ENCODE measurements around the gene ADAM19. TPM values are rescaled to one million over a fixed set of nuclear protein-coding genes. Genes with fewer than 3 reads are reported as not detected.

Gene ADAM19
- total RNA-seq, 1 experiment from 2014 or later = 45.6 TPM

DNA sequence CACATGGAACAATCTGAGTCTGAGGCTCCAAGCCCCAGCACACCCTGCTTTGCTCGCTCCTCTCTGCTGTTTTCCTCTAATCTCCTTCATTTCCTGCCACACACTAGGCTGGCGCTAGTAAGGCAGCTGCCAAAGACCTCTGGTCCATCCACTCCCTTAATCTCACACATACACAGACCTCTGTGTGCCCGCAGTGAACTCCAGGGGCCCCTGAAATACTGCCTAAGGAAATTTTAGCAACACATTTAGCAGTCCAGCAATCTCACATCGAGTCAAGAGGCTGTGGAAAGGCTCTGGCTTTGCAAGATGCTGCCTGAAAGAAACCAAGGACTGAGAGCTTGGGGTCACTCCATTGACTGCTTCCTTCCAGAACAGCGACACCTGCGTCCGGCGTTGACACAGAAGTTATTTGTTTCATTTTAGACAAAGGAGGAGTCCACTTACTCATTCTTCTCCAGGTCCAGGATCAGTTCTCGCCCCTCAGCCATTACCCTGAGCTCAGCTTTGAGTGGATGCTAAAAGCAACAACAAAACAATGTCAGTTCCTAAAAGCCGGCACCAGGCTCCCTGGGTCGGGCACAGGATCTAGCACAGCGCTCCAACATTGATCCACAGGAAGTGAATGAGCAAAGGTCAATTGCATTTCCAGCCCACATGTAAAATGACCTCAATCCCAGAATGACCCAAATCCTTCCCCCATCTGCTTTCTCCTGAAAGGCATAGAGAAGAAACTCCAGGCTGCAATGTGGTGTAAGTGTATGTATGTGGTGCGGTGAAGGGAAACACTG lies 11.5 kb downstream of the ADAM19 start:
- peak; percentile 64 for DNase-seq (ENCODE audit: low read depth)

DNA sequence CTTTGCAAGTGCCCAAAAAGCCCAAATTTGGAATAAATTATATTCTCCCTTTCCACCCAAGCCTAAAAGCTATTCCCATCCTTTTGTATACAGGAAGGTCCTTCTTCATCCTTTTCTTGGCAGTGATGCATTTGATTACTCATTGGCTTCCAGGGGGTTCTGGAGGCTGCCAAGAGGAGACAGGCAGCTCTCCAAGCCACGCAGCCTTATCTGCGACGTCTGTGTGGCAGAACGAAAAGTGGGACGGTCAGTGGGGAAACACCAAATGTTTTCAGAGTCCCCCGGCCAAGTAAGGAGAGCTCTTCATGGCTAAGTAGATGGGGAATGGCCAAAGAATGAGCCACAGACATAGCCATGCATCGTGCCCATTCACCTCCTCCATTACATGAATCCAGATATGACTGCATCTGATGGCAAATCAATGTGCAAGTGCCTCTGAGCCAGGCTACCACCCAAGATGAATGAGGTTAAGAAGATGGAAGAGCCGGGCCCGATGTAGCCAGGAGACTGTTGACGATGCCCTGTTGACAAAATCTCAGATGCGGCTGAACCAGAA lies 12.1 kb downstream of the ADAM19 start:
- DNase-seq (ENCODE audit: low read depth) = peak; percentile 82

DNA sequence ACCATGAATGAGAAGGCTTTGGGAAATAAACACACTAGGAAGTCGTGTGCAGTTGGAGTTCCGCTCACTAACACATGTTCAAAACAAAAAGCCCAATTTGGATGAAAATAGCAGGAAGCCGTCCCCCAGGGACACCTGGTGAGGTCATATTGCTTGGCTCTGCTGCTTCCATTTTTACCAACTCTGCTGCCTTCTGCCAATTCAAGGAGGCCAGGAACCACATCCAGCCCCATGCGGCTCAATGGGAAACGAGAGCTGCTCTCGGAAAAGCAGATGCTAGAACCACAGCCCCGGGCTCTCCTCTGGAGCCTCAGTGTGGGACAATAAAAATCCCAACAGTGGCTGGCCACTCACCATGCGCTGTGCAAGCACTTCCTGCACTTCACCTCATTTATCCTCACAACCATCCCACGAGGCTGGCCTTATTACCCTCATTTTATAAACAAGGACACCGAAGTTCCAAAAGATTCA lies 13.4 kb downstream of the ADAM19 start:
- no peak for DNase-seq (ENCODE audit: low read depth)

DNA sequence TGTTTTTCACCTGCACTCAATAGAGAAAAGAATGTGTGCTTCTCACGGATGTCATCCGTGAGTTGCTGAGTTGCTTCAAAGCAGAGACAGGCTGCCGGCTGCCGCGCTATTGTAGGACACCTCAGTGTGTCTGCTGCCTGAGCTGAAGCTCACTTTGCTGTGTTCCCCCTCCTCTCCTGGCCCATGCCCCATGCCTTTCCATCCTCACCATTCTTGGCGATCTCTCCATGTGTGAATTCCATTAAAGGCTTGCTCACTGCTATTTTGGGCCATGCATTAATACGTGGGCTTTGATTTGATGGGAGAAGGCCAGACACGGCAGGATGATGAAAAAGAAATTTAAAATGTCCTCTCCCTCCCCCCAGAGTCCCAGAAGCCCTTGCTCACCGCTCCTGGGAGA lies 14.5 kb downstream of the ADAM19 start:
- no peak for DNase-seq (ENCODE audit: low read depth)

DNA sequence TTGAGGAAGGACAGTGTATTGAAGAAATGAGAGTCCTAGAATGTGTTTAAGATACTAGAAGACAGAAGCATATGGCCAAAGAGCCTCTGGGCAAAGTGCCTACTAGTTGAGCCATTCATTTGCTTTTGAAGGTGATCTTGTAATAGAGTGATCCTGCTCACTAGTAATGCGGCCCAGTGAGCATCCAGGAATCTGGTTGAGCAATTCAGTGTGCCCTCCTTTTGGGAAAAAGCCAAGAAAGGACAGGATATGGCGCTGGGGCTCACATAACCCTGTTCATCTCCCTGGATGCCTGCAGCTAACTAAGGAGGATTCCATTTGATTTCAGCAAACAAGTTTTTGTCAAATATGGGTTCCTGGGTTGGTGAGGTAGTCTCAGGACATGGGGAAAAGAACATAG lies 16.3 kb downstream of the ADAM19 start:
- DNase-seq (ENCODE audit: low read depth) = peak; percentile 82

GRCh38 chr5:157558681-157559080 lies 16.9 kb downstream of the ADAM19 start:
- DNase-seq (ENCODE audit: low read depth) = no peak

DNA sequence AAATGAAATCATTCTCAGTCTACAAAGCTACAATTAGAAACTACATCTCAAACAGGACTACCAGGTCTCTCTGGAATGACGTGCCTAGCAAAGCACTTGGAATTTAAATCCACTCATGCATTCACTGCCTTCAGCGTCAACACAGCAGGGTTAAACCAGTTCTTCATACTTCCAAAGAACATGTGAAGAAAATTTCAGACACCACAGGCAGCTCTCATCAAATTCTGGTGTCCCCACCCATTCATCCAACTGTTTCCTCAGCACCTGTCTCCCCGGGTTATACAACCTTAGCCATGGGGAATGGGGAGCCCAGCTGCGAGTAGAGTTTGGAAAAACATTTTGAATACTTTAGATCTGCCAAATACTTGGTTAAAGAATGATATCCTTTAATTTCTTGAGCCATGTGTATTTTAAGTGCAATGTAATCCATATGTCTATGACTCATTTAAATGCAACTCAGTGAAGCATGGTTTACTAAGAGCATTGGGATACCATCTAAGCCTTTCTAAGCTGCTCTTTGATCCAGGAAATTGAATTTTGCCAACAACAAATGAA lies 17.5 kb downstream of the ADAM19 start:
- DNase-seq (ENCODE audit: low read depth) = peak; percentile 80

- DNase-seq (ENCODE audit: low read depth) = no peak
These were observed 18.8 kb downstream of the ADAM19 start for GRCh38 chr5:157556615-157557418.

DNA sequence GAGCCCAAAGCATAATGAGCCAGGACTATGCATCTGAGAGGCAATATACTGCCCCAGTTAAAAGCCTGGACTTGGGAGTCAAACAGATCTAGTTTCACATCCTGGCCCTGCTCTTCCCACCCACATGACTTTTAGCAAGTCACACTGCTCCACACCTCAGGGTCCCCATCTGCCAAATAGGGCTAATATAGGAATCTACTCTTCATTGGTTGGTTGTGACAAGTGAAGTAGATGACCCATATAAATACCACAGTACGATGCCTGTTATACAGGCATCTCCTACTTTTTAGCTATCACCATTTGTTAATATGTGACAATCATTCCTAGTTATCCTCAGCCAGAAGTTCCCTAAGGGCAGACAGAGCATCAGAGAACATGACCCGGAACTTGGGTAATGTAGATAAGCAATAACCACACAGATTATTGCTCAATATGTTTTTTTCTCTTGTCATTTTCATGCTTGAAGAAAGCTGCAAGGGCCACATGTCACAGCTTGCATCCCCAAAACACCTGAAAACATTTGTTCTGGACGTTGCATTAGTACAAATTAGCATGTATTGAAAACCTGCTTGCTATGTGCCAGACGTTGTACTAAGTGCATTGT lies 20.4 kb downstream of the ADAM19 start:
- DNase-seq (ENCODE audit: low read depth) = no peak

GRCh38 chr5:157554179-157555036 lies 21.2 kb downstream of the ADAM19 start:
- DNase-seq (ENCODE audit: low read depth) = no peak

DNA sequence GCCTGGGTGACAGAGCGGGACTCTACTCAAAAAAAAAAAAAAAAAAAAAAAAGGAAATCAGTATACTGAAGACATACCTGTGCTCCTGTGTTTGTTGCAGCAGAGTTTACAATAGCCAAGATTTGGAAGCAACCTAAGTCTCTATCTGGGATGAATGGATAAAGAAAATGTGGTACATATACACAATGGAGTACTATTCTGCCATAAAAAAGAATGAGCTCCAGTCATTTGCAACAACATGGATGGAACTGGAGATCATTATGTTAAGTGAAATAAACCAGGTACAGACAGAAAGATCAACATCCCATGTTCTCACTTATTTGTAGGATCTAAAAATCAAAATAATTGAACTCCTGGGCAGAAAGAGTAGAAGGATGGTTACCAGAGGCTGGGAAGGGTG lies 22.9 kb downstream of the ADAM19 start:
- no peak for DNase-seq (ENCODE audit: low read depth)

DNA sequence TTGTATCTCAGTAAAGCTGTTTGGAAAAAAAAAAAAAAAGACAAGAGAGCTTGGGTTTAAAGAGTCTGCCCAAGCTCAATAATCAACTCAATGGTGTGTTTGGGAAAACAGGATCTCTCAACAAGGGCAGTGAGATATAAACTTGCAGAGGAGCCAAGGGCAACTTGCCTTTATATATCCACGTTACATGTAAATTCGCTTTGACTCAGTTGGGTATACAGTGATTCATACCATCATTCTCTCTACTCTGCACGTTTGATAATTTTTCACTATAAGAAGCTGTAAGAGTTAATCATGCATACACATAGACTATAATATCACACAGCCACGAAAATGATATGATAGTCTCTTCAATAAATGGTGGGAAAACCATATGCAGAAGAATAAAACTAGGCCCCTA lies 24.9 kb downstream of the ADAM19 start:
- no peak for DNase-seq (ENCODE audit: low read depth)

DNA sequence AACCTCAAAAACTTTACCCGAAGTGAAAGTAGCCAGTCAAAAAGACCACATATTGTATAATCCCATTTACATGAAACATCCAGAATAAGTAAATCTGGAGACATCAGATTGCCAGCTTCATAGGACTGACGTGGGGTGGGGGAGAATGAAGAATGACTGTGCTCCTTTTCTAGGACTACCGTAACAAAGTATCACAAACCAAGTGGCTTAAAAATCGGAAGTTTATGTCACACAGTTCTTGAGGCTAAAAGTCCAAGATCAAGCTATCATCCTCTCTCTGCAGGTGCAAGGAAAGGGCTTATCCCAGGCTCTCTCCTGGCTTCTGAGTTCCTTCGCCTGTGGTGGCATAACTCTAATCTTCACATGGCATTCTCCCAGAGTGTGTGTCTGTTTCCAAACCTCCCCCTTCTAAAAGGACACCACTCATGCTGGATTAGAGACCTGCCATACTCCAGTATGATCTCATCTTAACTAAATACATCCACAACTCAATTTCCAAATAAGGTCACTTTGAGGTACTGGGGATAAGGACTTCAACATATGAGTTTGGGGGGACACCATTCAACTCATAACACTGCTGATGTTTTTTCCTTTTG lies 25.5 kb downstream of the ADAM19 start:
- peak; percentile 75 for DNase-seq (ENCODE audit: low read depth)

DNA sequence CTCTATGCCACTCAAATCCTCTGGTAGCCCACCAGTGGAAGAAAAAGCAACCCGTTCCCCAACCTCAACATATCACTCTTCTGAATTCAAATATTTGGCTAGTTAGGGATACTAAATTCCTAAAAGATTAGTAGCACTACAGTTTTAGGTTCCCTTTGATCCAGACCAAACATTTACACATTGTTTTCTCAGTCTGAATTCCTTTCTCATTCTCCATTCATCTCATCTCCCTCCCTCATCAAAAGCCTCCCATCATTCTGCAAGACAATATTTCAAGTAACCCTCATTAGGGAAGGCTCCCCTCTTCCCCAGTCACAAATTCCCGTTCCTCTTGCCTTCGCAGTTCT lies 26.3 kb downstream of the ADAM19 start:
- peak; percentile 51 for DNase-seq (ENCODE audit: low read depth)

DNA sequence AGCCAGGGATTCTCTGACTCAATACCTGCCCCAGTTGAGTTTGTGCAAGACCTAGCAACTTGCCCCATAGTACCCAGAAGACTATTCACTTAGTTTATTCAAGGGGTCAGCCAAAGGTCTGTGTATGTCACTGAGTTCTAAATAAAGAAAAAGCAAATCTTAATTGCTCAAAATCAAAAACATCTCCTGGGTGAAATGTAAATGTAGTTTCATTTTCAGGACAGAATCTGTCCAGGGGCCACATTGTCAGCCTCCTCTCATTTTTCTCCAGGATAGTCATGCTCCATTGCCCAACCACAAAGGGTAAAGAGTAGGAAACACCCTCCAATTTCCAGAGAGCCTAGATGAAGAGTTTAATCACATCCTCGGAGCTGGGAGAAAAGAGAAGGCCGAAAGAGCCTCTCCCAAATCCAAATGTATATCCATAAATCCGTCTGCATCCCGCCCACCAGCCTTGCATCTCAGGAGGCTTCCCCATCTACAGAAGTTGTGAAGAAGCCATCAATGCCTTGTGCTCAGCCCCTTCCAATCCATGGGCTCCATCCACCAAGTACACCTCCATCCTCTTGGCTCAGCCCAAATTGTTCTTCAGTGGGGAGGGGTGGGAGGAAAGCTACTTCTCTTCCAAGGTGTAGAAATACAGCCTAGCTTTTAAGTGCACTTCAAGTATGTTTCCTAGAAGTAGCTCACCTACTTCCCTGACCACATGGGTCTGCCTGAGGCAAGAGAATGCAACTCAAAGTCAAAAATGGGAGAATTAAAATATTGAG lies 26.9 kb downstream of the ADAM19 start:
- DNase-seq (ENCODE audit: low read depth) = peak; percentile 62

GRCh38 chr5:157547941-157548512 lies 27.5 kb downstream of the ADAM19 start:
- no peak for DNase-seq (ENCODE audit: low read depth)

DNA sequence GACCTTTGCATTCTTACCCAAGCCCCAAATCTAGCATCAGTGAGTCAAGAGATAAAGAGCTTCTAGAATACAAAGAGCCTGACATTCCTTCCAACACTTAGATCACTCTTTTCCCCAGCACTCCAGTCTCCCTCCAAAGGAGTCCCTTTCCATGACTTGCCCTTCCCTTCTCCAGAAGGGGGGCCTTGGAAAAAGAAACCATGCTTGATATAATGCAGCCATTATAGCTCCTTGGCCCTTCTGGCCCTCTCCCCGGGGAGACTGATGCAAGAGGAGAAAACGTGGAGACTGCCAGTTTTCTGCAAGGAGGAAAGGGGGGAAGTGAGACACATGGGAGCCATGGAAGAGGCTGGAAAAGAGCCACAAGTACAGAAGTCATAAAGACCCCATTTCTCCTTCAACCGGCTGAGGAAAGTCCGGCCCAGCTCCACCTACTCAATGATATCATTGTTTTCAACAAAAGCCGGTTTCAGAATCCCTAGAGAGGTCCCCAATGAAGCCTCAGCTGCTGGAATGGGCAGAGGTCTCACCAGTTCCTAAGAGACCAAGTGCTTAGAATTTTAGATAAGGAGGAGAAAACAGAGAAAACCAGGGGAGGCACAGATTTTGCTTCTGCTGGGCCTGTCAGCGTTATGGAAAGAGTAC lies 29.0 kb downstream of the ADAM19 start:
- no peak for DNase-seq (ENCODE audit: low read depth)

DNA sequence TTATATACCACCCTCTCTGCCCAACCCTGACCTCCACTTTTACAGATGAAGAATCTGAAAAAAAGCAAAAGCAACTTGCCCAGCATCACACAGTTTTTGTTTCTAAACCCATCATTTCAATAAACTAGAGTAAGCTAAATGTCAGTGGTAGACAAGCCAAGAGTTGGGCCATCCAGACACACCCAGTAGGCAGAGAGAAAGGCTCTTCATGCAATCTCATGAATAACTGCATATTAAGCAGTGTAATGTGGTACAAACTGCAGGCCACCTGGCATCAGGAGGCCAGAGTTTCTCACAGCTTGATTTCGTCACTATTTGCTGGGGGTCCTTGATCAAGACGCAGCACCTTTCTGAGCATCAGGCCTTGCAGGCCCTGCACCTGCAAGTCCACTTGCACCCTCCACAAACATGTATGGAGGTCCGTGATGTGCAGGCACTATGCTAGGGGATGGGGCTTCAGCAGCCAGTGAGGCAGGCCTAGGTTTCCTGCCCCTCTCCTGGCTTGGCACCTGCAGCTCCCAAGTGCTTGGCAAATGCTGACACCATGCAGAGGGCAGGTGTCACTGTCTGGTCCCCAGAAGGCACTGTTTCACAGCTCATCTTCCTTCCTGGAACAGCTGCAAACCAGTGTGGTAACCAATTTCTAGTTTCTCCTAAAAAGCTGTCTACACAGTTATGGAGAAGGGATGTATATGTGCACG lies 29.8 kb downstream of the ADAM19 start:
- DNase-seq (ENCODE audit: low read depth) = no peak

Measured in HT1080 (cell line).